ENCODE data around the gene NRCAM. TPM values are rescaled to one million over a fixed set of nuclear protein-coding genes. Genes with fewer than 3 reads are reported as not detected.
A peak's percentile ranks its signal among the peaks of the same experiment; 100 is the strongest.

NRCAM gene
- total and polyA plus RNA-seq, 2 of the 13 experiments (the other 11 are each of a cell fraction or from before 2014, with no cell fraction given): 0.31 to 0.33 TPM

GRCh38 chr7:108351729-108352131, 104.5 kb downstream of the NRCAM start (continued):
- TF ChIP-seq BCL3 (CRISPR knock-in tag; IDR thresholded peaks at IDR 0.05): no peak
- TF ChIP-seq JUNB (CRISPR knock-in tag; IDR thresholded peaks at IDR 0.05; ENCODE audit: borderline replicate concordance): peak; percentile 83; the same call in 1 of the 2 replicates
- TF ChIP-seq JUN (CRISPR knock-in tag; IDR thresholded peaks at IDR 0.05): 0 out of 2 replicates have a peak, but pooled peaks have one; percentile 46
- no peak for TF ChIP-seq ZNF354B (CRISPR knock-in tag; IDR thresholded peaks at IDR 0.05)
- TF ChIP-seq FOXK1 (CRISPR knock-in tag; IDR thresholded peaks at IDR 0.05; ENCODE audit: borderline replicate concordance, low read depth): peak; percentile 51; the same call in 1 of the 2 replicates

GRCh38 chr7:108348913-108349312, 107.3 kb downstream of the NRCAM start:
- Histone ChIP-seq H3K4me1 (ENCODE audit: insufficient read depth, low read length) (peaks cover 33% of the 10 kb centered on the region), H3K79me2 (ENCODE audit: insufficient read depth, low read length) (no peaks in the 10 kb centered on the region), H3K27me3 (ENCODE audit: control insufficient read depth in 1 of 2, insufficient read depth in 2 of 2, low read length in 2 of 2) (no peaks in the 10 kb centered on the region), H3K4me2 (ENCODE audit: low read depth, low read length) (no peak overlapping the region), H2AFZ (ENCODE audit: low read length) (no peak overlapping the region), H3K27ac (ENCODE audit: extremely low read length, insufficient read depth, low read length) (no peak overlapping the region), H4K20me1 (ENCODE audit: insufficient read depth, low read length) (no peaks in the 10 kb centered on the region), H3K9ac (ENCODE audit: insufficient read depth, low read depth, low read length) (no peak overlapping the region), H3K9me3 (ENCODE audit: low read length) (no peaks in the 10 kb centered on the region), H3K4me3 (replicated peaks in 1 of 3; ENCODE audit: insufficient read depth in 1 of 3, low read depth in 2 of 3, low read length in 3 of 3) (no peak overlapping the region), H3K36me3 (replicated peaks in 1 of 2; ENCODE audit: control insufficient read depth in 1 of 2, insufficient read depth in 2 of 2, low read length in 2 of 2) (no peaks in the 10 kb centered on the region)
- FAIRE-seq (no peak), DNase-seq (ENCODE audit: low spot score) (no peak), ATAC-seq (no peak)
- no TSS peak for BruUV-seq (replicated peaks)
- in situ Hi-C loops (cut with HindIII; ENCODE audit: extremely low pct_ligation_motif_present, low pct_unique_long_range_greater_than_20kb): no loop called here
- CTCF ChIA-PET (ENCODE audit: low intra/inter-chr PET ratio, low total read pairs): no interaction called here
- POLR2A ChIA-PET: no interaction called here
- 69% methylated on average over 3 of the region's 3 CpGs for WGBS (ENCODE audit: low lambda C conversion rate)
- TF ChIP-seq EP300 (IDR thresholded peaks at IDR 0.05; ENCODE audit: low read depth in 2 of 2, low read length in 2 of 2): no peak
- TF ChIP-seq EP300 (CRISPR knock-in tag; IDR thresholded peaks at IDR 0.05; ENCODE audit: borderline replicate concordance): no peak
- no peak for TF ChIP-seq ZNF510 (CRISPR knock-in tag; IDR thresholded peaks at IDR 0.05; ENCODE audit: low read depth)
- TF ChIP-seq MAZ (IDR thresholded peaks at IDR 0.05; ENCODE audit: borderline replicate concordance, low read depth, low read length): no peak
- TF ChIP-seq MAZ (CRISPR knock-in tag; IDR thresholded peaks at IDR 0.05; ENCODE audit: low read depth): no peak
- TF ChIP-seq PCBP1 (IDR thresholded peaks at IDR 0.05; ENCODE audit: borderline replicate concordance, low read depth, low read length): no peak
- TF ChIP-seq ZSCAN9 (CRISPR knock-in tag; IDR thresholded peaks at IDR 0.05; ENCODE audit: borderline replicate concordance): no peak
- TF ChIP-seq CEBPB (IDR thresholded peaks at IDR 0.05; ENCODE audit: borderline replicate concordance, low read depth, low read length): peak; percentile 44; the same call in 1 of the 2 replicates
- intact Hi-C loops (cut with micrococcal nuclease; ENCODE audit: unreplicated experiment): no loop called here

All from HepG2 (cell line).